GM21515 (cell line): ENCODE measurements around the gene DENND10.
"Not testable (repeated sequence)": the region's sequence is repeated elsewhere in the genome, so short reads cannot be mapped to it uniquely, and the experiment has no call there.

Experiments
- ATAC-seq: cut with Tn5 transposase; IDR thresholded peaks from one replicate; pipeline ENCODE4 v1.9.1; 2021; ENCODE audit not compliant: unreplicated experiment

The DENND10 gene

DNA sequence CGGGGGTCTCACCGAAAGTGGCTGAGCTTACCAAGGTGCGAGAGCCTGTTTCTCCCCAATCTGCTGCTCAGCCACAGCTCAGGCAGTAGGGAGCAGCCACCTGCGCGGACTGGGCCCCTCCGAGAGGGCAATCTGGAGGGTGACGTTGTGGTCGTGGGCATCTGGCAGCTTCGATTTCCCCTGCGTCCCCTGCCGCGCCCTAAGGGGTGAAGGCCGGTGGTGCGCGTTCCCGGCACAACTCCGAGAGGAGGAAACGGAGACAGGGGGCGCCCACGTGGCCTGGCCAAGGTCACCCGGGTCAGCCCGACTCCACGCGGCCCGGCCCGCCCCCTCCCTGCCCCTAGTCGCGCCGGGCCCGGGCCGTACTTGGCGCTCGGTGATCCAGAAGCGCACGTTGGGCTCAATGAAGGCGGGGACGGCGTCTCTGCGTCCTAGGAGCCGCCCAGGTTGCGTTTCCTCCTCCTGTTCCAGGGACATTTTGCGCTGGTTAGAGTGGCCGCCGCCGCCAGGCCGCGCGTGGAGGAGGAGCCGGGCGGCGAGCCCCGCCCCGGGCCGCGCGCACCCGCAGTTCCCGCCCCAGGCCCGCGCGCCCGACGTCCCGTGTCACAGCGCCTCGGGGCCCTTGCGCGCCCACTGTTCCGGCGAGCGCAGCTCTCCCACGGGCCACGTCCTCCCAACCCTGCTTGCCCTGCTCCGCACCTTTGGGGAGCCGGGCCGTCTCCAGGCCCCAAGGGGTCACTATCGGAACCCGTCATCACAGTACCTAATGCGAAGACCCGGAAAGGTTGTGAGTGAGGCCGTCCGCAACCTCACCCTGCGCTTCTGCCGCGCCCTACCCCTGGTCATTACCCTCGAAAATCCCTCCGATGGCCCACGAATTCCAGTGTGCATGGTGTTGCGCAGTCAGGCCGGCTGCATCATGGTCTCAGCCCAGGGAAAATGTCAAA lies 61.5 kb downstream of the DENND10 start, which contains the start of gene SFXN4:
TSS of gene SFXN4 (minus strand) at position 544 of the 947 bp plus-strand sequence. CDS start at position 477, 67 bp downstream.
- ATAC-seq, result peak; percentile 86

- ATAC-seq, result no peak
Measured at GRCh38 chr10:119166118-119166500, 62.2 kb downstream of the DENND10 start.

GRCh38 chr10:119166564-119166963 lies 62.7 kb downstream of the DENND10 start:
- no peak for ATAC-seq

DNA sequence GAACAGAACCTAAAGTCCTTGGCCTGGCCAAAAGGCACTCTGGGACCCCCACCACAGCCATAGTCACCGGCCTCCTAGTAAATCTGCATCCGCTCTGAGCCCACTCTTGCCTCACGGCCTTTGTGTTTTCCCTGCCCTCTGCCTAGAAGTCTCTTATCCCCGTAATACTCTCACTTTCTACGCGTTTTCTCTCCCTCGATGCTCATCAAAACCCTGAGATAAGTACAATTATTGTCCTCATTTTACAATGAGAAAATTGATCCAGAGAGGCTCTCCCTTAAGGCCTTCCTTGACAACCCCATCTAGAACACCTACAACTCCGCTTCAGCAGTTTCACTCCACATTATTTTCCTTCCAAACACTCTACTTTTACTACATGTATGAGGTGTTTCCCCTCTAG lies 63.1 kb downstream of the DENND10 start:
- no peak for ATAC-seq

DNA sequence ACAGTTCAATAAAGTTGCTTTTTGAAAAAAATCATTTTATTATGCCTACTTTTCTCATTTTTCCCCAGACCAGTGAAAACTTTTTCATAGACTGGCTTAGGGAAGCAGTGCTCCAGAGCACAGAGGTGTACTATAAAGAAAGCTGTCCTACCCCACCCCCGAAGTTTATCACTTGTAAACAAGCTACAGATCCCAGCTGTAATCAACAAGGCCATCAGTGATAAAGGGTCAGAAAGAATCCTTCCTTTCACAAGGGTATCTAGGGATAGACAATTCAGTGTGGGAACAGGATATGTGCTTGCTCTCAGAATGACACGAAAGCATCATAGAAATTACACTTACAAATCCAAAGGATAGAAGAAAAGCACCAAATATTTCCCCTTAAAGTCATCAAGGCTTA lies 70.2 kb downstream of the DENND10 start:
- ATAC-seq, result no peak

- ATAC-seq, result no peak
Measured at GRCh38 chr10:119176166-119176565, 72.3 kb downstream of the DENND10 start.

DNA sequence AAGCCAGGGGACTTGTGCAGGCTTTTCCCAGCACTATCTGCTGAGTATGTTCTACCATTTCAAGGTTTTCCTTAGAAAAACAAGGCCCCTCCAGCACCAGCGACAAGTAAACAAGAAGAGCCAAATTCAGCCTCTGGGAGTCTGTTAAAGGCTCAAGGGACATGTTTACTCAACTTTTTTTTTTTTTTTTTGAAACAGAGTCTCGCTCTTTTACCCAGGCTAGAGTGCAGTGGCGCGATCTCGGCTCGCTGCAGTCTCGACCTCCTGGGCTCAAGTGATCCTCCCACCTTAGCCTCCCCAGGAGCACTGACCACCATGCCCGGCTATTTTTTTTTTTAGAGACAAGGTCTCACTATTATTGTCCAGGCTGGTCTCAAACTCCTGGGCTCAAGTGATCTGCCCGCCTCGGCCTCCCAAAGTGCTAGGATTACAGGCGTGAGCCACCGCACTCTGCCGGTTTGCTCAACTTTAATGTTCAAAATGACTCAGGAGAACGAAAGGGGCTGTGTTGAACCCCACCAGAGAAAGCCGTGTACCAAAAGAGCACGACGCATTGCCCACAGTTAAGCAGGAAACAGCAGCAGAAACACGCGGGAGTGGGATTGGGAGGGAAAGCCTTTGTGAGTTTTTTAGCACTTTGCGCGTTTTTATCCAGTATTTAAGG lies 73.9 kb downstream of the DENND10 start:
- ATAC-seq, result peak; percentile 17

DNA sequence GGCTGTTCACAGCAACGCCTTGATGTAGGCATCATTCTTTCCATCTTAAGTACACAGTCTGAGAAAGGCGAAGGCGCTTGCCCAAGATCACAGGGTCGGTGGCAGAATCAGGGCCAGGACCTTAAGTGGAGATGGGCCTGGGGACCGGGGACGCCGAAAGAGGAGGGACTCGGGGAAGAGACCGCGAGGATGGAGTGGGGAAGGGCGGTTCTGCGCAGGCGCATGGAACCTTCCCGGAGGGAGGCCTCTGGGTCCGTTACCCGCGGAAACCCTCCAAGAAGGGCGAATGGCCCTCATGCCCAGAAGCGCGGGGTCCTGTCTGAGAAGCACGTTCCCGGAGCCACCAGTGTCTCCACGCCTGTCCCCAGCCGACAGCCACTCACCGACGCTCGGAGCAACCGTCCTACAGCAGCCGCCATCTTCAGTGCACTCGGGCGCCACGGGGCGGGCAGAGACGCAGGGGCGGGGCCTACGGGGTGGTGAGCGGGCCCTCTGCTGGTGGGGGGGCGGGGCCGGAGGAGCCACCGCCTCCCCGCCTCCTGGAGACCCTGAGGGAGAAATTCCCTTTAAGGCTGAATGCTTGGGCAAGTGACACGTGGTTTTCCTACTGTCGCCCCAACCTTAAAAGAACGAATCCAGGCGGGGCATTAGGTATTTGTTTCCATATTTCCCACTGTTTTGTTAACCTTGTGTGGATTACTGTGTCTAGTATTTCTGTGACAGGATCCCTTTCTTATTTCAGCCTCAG lies 74.6 kb downstream of the DENND10 start, which contains the start of gene PRDX3:
TSS of gene PRDX3 (minus strand) at position 441 of the 748 bp plus-strand sequence. CDS start at position 419, 22 bp downstream.
- ATAC-seq, result peak; percentile 88

GRCh38 chr10:119180850-119181400 lies 77.0 kb downstream of the DENND10 start:
- not testable (repeated sequence) for ATAC-seq

DNA sequence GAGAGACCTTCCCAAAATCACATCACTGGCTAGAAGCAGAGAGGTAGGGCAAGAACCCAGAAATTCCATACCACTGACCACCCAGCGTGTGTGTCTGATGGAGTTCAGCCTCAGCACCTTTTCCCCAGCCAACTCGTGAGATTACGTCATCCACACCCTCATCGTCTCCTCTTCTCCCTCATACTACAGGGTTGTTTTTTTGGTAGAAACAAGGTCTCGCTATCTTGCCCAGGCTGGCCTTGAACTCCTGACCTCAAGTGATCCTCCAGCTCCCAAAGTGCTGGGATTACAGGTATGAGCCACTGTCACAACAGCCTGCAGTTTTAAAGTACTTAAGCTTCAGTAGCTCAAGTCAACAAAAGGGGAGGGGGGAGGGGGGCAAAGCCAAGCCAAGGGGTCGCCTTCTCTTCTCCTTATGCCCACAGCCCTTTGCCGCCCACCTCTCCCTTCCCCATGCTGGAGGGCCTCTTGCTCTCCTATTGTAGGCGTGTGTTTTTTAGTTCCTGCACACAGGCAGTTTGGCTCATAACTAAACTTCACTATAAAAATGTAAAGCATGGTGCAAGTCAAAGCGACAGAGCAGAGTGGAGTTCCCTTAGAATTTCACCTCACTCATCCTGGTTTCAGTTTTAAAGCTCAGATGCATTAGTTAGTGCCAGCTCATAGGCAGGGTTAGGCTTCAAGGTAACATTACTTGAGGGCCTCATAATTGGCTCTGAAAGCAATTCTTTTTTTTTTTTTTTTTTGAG lies 79.9 kb downstream of the DENND10 start:
- ATAC-seq, result no peak
